Neuronal stem cell (in vitro differentiated cells): ENCODE measurements around the gene ARFIP2.
"Not testable (repeated sequence)": the region's sequence is repeated elsewhere in the genome, so short reads cannot be mapped to it uniquely, and the experiment has no call there.

Source experiments
- DNase-seq: peaks from one replicate; pipeline ENCODE4 v3.0.0-alpha.2; 2013; ENCODE audit warnings: low spot score
- H2AFZ ChIP-seq: one replicate; pipeline ENCODE4 v1.6.1; 2013; ENCODE audit warnings: mild to moderate bottlenecking, low read length, inconsistent platforms
- H2AK5ac ChIP-seq: 2 replicates; pipeline ENCODE4 v1.6.1; 2013; ENCODE audit warnings: low read depth, mild to moderate bottlenecking, inconsistent platforms, low read length, moderate library complexity, mixed read lengths
- H2BK120ac ChIP-seq: 2 replicates; pipeline ENCODE4 v1.6.1; 2013; ENCODE audit warnings: low read depth, mild to moderate bottlenecking, inconsistent platforms, low read length, moderate library complexity, mixed read lengths
- H2BK12ac ChIP-seq: one replicate; pipeline ENCODE4 v1.6.1; 2013; ENCODE audit warnings: low read length, inconsistent platforms
- H2BK15ac ChIP-seq: 2 replicates; pipeline ENCODE4 v1.6.1; 2013; ENCODE audit warnings: mild to moderate bottlenecking, low read length, inconsistent platforms, mixed read lengths
- H2BK5ac ChIP-seq: one replicate; pipeline ENCODE4 v1.6.1; 2013; ENCODE audit warnings: inconsistent platforms, mild to moderate bottlenecking, low read length, moderate library complexity
- H3K14ac ChIP-seq: one replicate; pipeline ENCODE4 v1.6.1; 2013; ENCODE audit warnings: low read length, inconsistent platforms
- H3K18ac ChIP-seq: 2 replicates; pipeline ENCODE4 v1.6.1; 2013; ENCODE audit warnings: low read length, inconsistent platforms
- H3K23ac ChIP-seq: 2 replicates; pipeline ENCODE4 v1.6.1; 2013; ENCODE audit warnings: low read depth, mild to moderate bottlenecking, mixed read lengths, low read length, inconsistent platforms; ENCODE audit not compliant: poor library complexity
- H3K27ac ChIP-seq: replicated peaks from 3 replicates; pipeline ENCODE4 v1.5.1; 2013; ENCODE audit warnings: low read length, inconsistent platforms
- H3K27me3 ChIP-seq, 3 experiments: 2 replicates each; pipeline ENCODE4 v1.6.1; 2013; ENCODE audit warnings: low read length in 3 of 3, mild to moderate bottlenecking in 2 of 3, inconsistent platforms in 1 of 3, low read depth in 1 of 3, mixed read lengths in 1 of 3, moderate library complexity in 1 of 3; ENCODE audit not compliant: control insufficient read depth in 3 of 3, insufficient read depth in 3 of 3
- H3K36me3 ChIP-seq, 2 donors: replicated peaks in 1 of 2; 2 replicates each; pipeline ENCODE4 v1.6.1; 2013; ENCODE audit warnings: low read length in 2 of 2; ENCODE audit not compliant: control insufficient read depth in 2 of 2, insufficient read depth in 2 of 2
- H3K4ac ChIP-seq: 2 replicates; pipeline ENCODE4 v1.6.1; 2013; ENCODE audit warnings: inconsistent platforms, mild to moderate bottlenecking, low read length, moderate library complexity
- H3K4me1 ChIP-seq, 2 donors: 1 replicate in 1 of 2; 2 replicates in 1 of 2; pipeline ENCODE4 v1.6.1; 2013; ENCODE audit warnings: low read length in 2 of 2, low read depth in 1 of 2; ENCODE audit not compliant: control insufficient read depth in 2 of 2, insufficient read depth in 1 of 2
- H3K4me2 ChIP-seq: one replicate; pipeline ENCODE4 v1.6.1; 2013; ENCODE audit warnings: mild to moderate bottlenecking, low read length, inconsistent platforms; ENCODE audit not compliant: insufficient read depth, poor library complexity, severe bottlenecking
- H3K4me3 ChIP-seq, 2 donors: 2 replicates each; pipeline ENCODE4 v1.5.1; 2013; ENCODE audit warnings: low read length in 2 of 2, mild to moderate bottlenecking in 2 of 2, inconsistent platforms in 1 of 2, moderate library complexity in 1 of 2
- H3K79me1 ChIP-seq: one replicate; pipeline ENCODE4 v1.6.1; 2013; ENCODE audit warnings: low read depth, mild to moderate bottlenecking, inconsistent platforms, low read length, moderate library complexity
- H3K9ac ChIP-seq: one replicate; pipeline ENCODE4 v1.6.1; 2013; ENCODE audit warnings: mild to moderate bottlenecking, low read depth, low read length, inconsistent platforms; ENCODE audit not compliant: poor library complexity
- H3K9me3 ChIP-seq, 2 donors: replicated peaks in 1 of 2; 2 replicates each; pipeline versions ENCODE3 to v1.6.1; 2013; ENCODE audit warnings: low read length in 2 of 2, mild to moderate bottlenecking in 2 of 2, inconsistent platforms in 1 of 2, low read depth in 1 of 2, mixed read lengths in 1 of 2, moderate library complexity in 1 of 2; ENCODE audit not compliant: control insufficient read depth in 2 of 2, insufficient read depth in 1 of 2
- H4K8ac ChIP-seq: one replicate; pipeline ENCODE4 v1.6.1; 2013; ENCODE audit warnings: low read depth, mild to moderate bottlenecking, inconsistent platforms, low read length, moderate library complexity
- H4K91ac ChIP-seq: one replicate; pipeline ENCODE4 v1.6.1; 2013; ENCODE audit warnings: low read length, low read depth, mild to moderate bottlenecking, inconsistent platforms; ENCODE audit not compliant: poor library complexity
- WGBS, 2 donors: extraction: QIAGEN DNeasy Blood & Tissue Kit; methylation state at CpG; one replicate each; pipeline ENCODE4 v1.1.7; 2013; ENCODE audit warnings: missing lambda C conversion rate in 2 of 2, mixed read lengths in 1 of 2; ENCODE audit not compliant: insufficient read length in 2 of 2, insufficient replicate concordance in 1 of 2; ENCODE audit errors: extremely low coverage in 2 of 2; 5-methylcytosine and 5-hydroxymethylcytosine counted together

Gene ARFIP2

GRCh38 chr11:6523253-6523652 lies 42.1 kb upstream of the ARFIP2 start:
- no peak overlapping the region for H3K9ac ChIP-seq
- no peak overlapping the region for H2AK5ac ChIP-seq
- no peak overlapping the region for H3K27ac ChIP-seq
- no peak overlapping the region for H3K4me3 ChIP-seq
- H3K27me3 ChIP-seq: no peaks in the 10 kb centered on the region
- H3K23ac ChIP-seq: no peak overlapping the region
- H3K9me3 ChIP-seq: peaks cover 0 to 1% of the 10 kb centered on the region in 2 donors
- H3K4ac ChIP-seq: no peak overlapping the region
- H2BK12ac ChIP-seq: no peak overlapping the region
- H3K36me3 ChIP-seq: peaks cover 9 to 26% of the 10 kb centered on the region in 2 donors
- H2BK15ac ChIP-seq: no peak overlapping the region
- no CpG with 5 or more reads among the region's 1 CpG for WGBS, 2 donors
- no peak overlapping the region for H2BK120ac ChIP-seq
- H2AFZ ChIP-seq: no peak overlapping the region
- H3K4me1 ChIP-seq: peaks cover 0 to 2% of the 10 kb centered on the region in 2 donors
- H3K18ac ChIP-seq: no peak overlapping the region
- no peak overlapping the region for H3K4me2 ChIP-seq
- H4K8ac ChIP-seq: no peak overlapping the region
- DNase-seq: no peak
- H4K91ac ChIP-seq: no peak overlapping the region
- no peaks in the 10 kb centered on the region for H3K79me1 ChIP-seq
- H2BK5ac ChIP-seq: no peak overlapping the region
- no peak overlapping the region for H3K14ac ChIP-seq

- not testable (repeated sequence) for H2BK12ac ChIP-seq, H2AFZ ChIP-seq, H2BK120ac ChIP-seq, DNase-seq, H4K8ac ChIP-seq, H3K4me3 ChIP-seq, H3K14ac ChIP-seq, H3K4me2 ChIP-seq, H3K27ac ChIP-seq, H3K4me1 ChIP-seq, H3K27me3 ChIP-seq, H3K4ac ChIP-seq, H2BK5ac ChIP-seq, H3K79me1 ChIP-seq, H3K23ac ChIP-seq, H3K18ac ChIP-seq, H3K9me3 ChIP-seq, H3K9ac ChIP-seq, H4K91ac ChIP-seq, H2BK15ac ChIP-seq, H2AK5ac ChIP-seq
- peaks cover 9 to 39% of the 10 kb centered on the region in 2 donors for H3K36me3 ChIP-seq
- WGBS, 2 donors: no CpG with 5 or more reads among the region's 3 CpGs
Observed at GRCh38 chr11:6521946-6522345, 40.8 kb upstream of the ARFIP2 start.

GRCh38 chr11:6520265-6520664 lies 39.1 kb upstream of the ARFIP2 start:
- no peak overlapping the region for H3K14ac ChIP-seq
- no peak overlapping the region for H4K8ac ChIP-seq
- no CpG with 5 or more reads among the region's 3 CpGs for WGBS, 2 donors
- no peak overlapping the region for H2BK5ac ChIP-seq
- peaks cover 0 to 1% of the 10 kb centered on the region in 2 donors for H3K9me3 ChIP-seq
- no peak overlapping the region for H3K4ac ChIP-seq
- H3K4me3 ChIP-seq: no peak overlapping the region
- DNase-seq: no peak
- no peaks in the 10 kb centered on the region for H3K27me3 ChIP-seq
- no peak overlapping the region for H2BK12ac ChIP-seq
- no peak overlapping the region for H2BK120ac ChIP-seq
- no peak overlapping the region for H2BK15ac ChIP-seq
- no peaks in the 10 kb centered on the region for H3K79me1 ChIP-seq
- H3K36me3 ChIP-seq: peaks cover 9 to 44% of the 10 kb centered on the region in 2 donors
- no peak overlapping the region for H3K23ac ChIP-seq
- H2AK5ac ChIP-seq: no peak overlapping the region
- H4K91ac ChIP-seq: no peak overlapping the region
- H3K4me1 ChIP-seq: peaks cover 0 to 2% of the 10 kb centered on the region in 2 donors
- H3K18ac ChIP-seq: no peak overlapping the region
- H2AFZ ChIP-seq: no peak overlapping the region
- no peak overlapping the region for H3K27ac ChIP-seq
- no peak overlapping the region for H3K9ac ChIP-seq
- H3K4me2 ChIP-seq: no peak overlapping the region

GRCh38 chr11:6516865-6517264 lies 35.7 kb upstream of the ARFIP2 start:
- no peak overlapping the region for H3K4me3 ChIP-seq
- peaks cover 0 to 2% of the 10 kb centered on the region in 2 donors for H3K4me1 ChIP-seq
- H3K18ac ChIP-seq: no peak overlapping the region
- H2AFZ ChIP-seq: no peak overlapping the region
- H4K8ac ChIP-seq: no peak overlapping the region
- H2BK5ac ChIP-seq: no peak overlapping the region
- no peak overlapping the region for H2BK15ac ChIP-seq
- no peak overlapping the region for H3K4me2 ChIP-seq
- H3K23ac ChIP-seq: no peak overlapping the region
- no peaks in the 10 kb centered on the region for H3K79me1 ChIP-seq
- no peak for DNase-seq
- no peak overlapping the region for H2BK120ac ChIP-seq
- peaks cover 10 to 55% of the 10 kb centered on the region in 2 donors for H3K36me3 ChIP-seq
- no peak overlapping the region for H2AK5ac ChIP-seq
- no peak overlapping the region for H3K27ac ChIP-seq
- H2BK12ac ChIP-seq: no peak overlapping the region
- no peaks in the 10 kb centered on the region for H3K27me3 ChIP-seq
- no peak overlapping the region for H3K9ac ChIP-seq
- peaks cover 1 to 9% of the 10 kb centered on the region in 2 donors for H3K9me3 ChIP-seq
- no peak overlapping the region for H4K91ac ChIP-seq
- H3K14ac ChIP-seq: no peak overlapping the region
- H3K4ac ChIP-seq: no peak overlapping the region
